GM23248 (cell line): ENCODE results near the gene SOCS2.

Experiments
- EZH2 ChIP-seq: fragments of 200-600 bp; sonication (generic); IDR thresholded peaks from 2 replicates; pipeline ENCODE4 v1.6.1; 2018; ENCODE audit warnings: antibody characterized with exemption, mild to moderate bottlenecking; ENCODE audit not compliant: insufficient read depth, poor library complexity, severe bottlenecking
- EZH2phosphoT487 ChIP-seq: fragments of 200-600 bp; sonication (generic); IDR thresholded peaks from 2 replicates; pipeline ENCODE4 v1.6.1; 2018; ENCODE audit warnings: antibody characterized with exemption, moderate library complexity, mild to moderate bottlenecking, low read depth; ENCODE audit not compliant: insufficient read depth

GRCh38 chr12:93550748-93551611 is 21.5 kb upstream of the SOCS2 start:
- no peak for TF ChIP-seq EZH2phosphoT487
- TF ChIP-seq EZH2, result no peak
